Measurements from ENCODE around the gene KMT2A.
"Not testable (repeated sequence)": the region's sequence is repeated elsewhere in the genome, so short reads cannot be mapped to it uniquely, and the experiment has no call there.

KMT2A gene

GRCh38 chr11:118533769-118534729 is 97.8 kb downstream of the KMT2A start:
- DNase-seq: no peak

- no peak for DNase-seq
These were observed 99.0 kb downstream of the KMT2A start for GRCh38 chr11:118535261-118535660.

- DNase-seq: no peak
These were observed 100.4 kb downstream of the KMT2A start for GRCh38 chr11:118536726-118537125.

GRCh38 chr11:118537409-118537980 is 101.2 kb downstream of the KMT2A start:
- no peak for DNase-seq

GRCh38 chr11:118544010-118544646 is 107.8 kb downstream of the KMT2A start:
- no peak for DNase-seq

- DNase-seq: no peak
These were observed 108.3 kb downstream of the KMT2A start for GRCh38 chr11:118544647-118545010.

- no peak for DNase-seq
These were observed 109.2 kb downstream of the KMT2A start for GRCh38 chr11:118545533-118545932.

- DNase-seq: no peak
These were observed 110.8 kb downstream of the KMT2A start for GRCh38 chr11:118547132-118547531.

- no peak for DNase-seq
These were observed 116.0 kb downstream of the KMT2A start for GRCh38 chr11:118552341-118552740.

- DNase-seq: no peak
These were observed 124.5 kb downstream of the KMT2A start for GRCh38 chr11:118560806-118561205.

GRCh38 chr11:118565051-118565450 is 128.8 kb downstream of the KMT2A start:
- no peak for DNase-seq

GRCh38 chr11:118569670-118570069 is 133.4 kb downstream of the KMT2A start:
- no peak for DNase-seq

GRCh38 chr11:118570787-118571186 is 134.5 kb downstream of the KMT2A start:
- DNase-seq: no peak

GRCh38 chr11:118571701-118572060 is 135.4 kb downstream of the KMT2A start:
- DNase-seq: not testable (repeated sequence)

- peak; percentile 64 for DNase-seq
These were observed 136.0 kb downstream of the KMT2A start, which contains the start of gene ARCN1 for GRCh38 chr11:118572061-118572980. Gene ARCN1 (plus strand): TSS chr11:118572409. CDS start chr11:118572548, 139 bp downstream.

- DNase-seq: no peak
These were observed 136.8 kb downstream of the KMT2A start for GRCh38 chr11:118572981-118573550.

- DNase-seq: no peak
These were observed 138.3 kb downstream of the KMT2A start for GRCh38 chr11:118574636-118575035.
